Karpas-422 (cell line): Measurements from ENCODE around the gene ERVW-1. TPM values are rescaled to one million over a fixed set of nuclear protein-coding genes. Genes with fewer than 3 reads are reported as not detected.

Experiments
- DNase-seq: peaks from one replicate; pipeline ENCODE4 v3.0.0-alpha.2; 2015
- H2AFZ ChIP-seq: fragments of 200-600 bp; sonication (generic); 2 replicates; pipeline ENCODE4 v1.6.1; 2014; ENCODE audit warnings: antibody characterized with exemption, low read length, mixed read lengths
- H3K27ac ChIP-seq: fragments of 200-600 bp; sonication (generic); 2 replicates; pipeline ENCODE4 v1.5.1; 2014; ENCODE audit warnings: mild to moderate bottlenecking, low read length, moderate library complexity
- H3K27me3 ChIP-seq: fragments of 200-600 bp; sonication (generic); 2 replicates; pipeline ENCODE4 v1.6.1; 2014; ENCODE audit warnings: low read length, mixed read lengths
- H3K36me3 ChIP-seq: fragments of 200-600 bp; sonication (generic); 2 replicates; pipeline ENCODE4 v1.6.1; 2014; ENCODE audit warnings: low read length, mixed read lengths; ENCODE audit not compliant: insufficient read depth
- H3K4me1 ChIP-seq: fragments of 200-600 bp; sonication (generic); 2 replicates; pipeline ENCODE4 v1.6.1; 2014; ENCODE audit warnings: mild to moderate bottlenecking, low read length, mixed read lengths
- H3K4me2 ChIP-seq: fragments of 200-600 bp; sonication (generic); 2 replicates; pipeline ENCODE4 v1.6.1; 2014; ENCODE audit warnings: low read length, low read depth, mild to moderate bottlenecking; ENCODE audit not compliant: poor library complexity, severe bottlenecking
- H3K4me3 ChIP-seq: fragments of 200-600 bp; sonication (generic); 2 replicates; pipeline ENCODE4 v1.5.1; 2014; ENCODE audit warnings: mild to moderate bottlenecking, antibody characterized with exemption, low read length, mixed read lengths
- H3K79me2 ChIP-seq: fragments of 200-600 bp; sonication (generic); 2 replicates; pipeline ENCODE4 v1.6.1; 2014; ENCODE audit warnings: mild to moderate bottlenecking, low read length, mixed read lengths
- H3K9ac ChIP-seq: fragments of 200-600 bp; sonication (generic); 2 replicates; pipeline ENCODE4 v1.6.0; 2014; ENCODE audit warnings: low read length
- H3K9me2 ChIP-seq: fragments of 200-600 bp; sonication (generic), shearing (Covaris generic); replicated peaks from 2 replicates; pipeline ENCODE4 v1.6.0; 2014; ENCODE audit warnings: mild to moderate bottlenecking, low read length, moderate library complexity; ENCODE audit not compliant: insufficient read depth
- H3K9me3 ChIP-seq: fragments of 300-700, 200-600 bp; sonication (generic); 2 replicates; pipeline ENCODE4 v1.6.1; 2014; ENCODE audit warnings: low read length, mixed read lengths
- H4K20me1 ChIP-seq: fragments of 200-600 bp; sonication (generic); 2 replicates; pipeline ENCODE4 v1.6.1; 2014; ENCODE audit warnings: mild to moderate bottlenecking, antibody characterized with exemption, low read length, low read depth; ENCODE audit not compliant: insufficient read depth
- total RNA-seq: library from RNA; depleted of rRNA; stranded (reverse); fragments of >200 nt; shearing (Covaris generic); gene quantifications from 2 replicates; pipeline ENCODE4 v1.2.3, GENCODE V29; 2014; ENCODE audit warnings: low replicate concordance; rRNA removed

The ERVW-1 gene
- total RNA-seq, 1 experiment from 2014 or later: not detected

- Histone ChIP-seq H3K4me1 (peaks cover 6% of the 10 kb centered on the region; the same call in 1 of the 2 replicates), H4K20me1 (no peaks in the 10 kb centered on the region), H3K9ac (no peak overlapping the region), H3K4me2 (no peak overlapping the region), H2AFZ (no peak overlapping the region), H3K27ac (no peak overlapping the region), H3K9me2 (no peaks in the 10 kb centered on the region), H3K27me3 (no peaks in the 10 kb centered on the region), H3K36me3 (no peaks in the 10 kb centered on the region), H3K9me3 (no peaks in the 10 kb centered on the region), H3K4me3 (no peak overlapping the region), H3K79me2 (no peaks in the 10 kb centered on the region)
- no peak for DNase-seq
Observed at GRCh38 chr7:92432299-92432946, 45.3 kb downstream of the ERVW-1 start.

DNA sequence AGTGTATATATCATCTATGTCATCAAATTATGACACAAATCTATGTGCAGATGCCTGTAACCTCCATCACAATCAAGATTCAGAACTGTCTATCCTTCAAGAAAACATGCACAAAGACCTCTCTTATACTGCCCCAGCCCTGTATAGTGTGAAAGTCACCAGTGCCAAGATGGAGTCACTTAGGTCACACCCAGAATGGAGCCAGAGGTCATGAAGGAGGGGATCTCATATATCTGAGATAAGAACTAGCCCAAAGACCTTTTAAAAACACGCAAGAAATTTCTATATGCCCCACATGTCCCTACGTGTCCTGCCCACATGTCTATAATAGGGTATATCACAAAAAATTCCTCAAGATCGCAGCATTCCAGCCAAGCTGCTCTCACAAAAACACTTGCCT is 50.6 kb downstream of the ERVW-1 start:
- no peak overlapping the region for H2AFZ ChIP-seq
- no peaks in the 10 kb centered on the region for H3K79me2 ChIP-seq
- no peaks in the 10 kb centered on the region for H3K9me2 ChIP-seq
- H3K4me2 ChIP-seq: no peak overlapping the region
- H3K27ac ChIP-seq: no peak overlapping the region
- H3K9me3 ChIP-seq: no peaks in the 10 kb centered on the region
- H3K27me3 ChIP-seq: no peaks in the 10 kb centered on the region
- H3K36me3 ChIP-seq: no peaks in the 10 kb centered on the region
- H3K4me3 ChIP-seq: no peak overlapping the region
- no peaks in the 10 kb centered on the region for H4K20me1 ChIP-seq
- H3K4me1 ChIP-seq: peaks cover 24% of the 10 kb centered on the region
- H3K9ac ChIP-seq: no peak overlapping the region
- DNase-seq: no peak

DNA sequence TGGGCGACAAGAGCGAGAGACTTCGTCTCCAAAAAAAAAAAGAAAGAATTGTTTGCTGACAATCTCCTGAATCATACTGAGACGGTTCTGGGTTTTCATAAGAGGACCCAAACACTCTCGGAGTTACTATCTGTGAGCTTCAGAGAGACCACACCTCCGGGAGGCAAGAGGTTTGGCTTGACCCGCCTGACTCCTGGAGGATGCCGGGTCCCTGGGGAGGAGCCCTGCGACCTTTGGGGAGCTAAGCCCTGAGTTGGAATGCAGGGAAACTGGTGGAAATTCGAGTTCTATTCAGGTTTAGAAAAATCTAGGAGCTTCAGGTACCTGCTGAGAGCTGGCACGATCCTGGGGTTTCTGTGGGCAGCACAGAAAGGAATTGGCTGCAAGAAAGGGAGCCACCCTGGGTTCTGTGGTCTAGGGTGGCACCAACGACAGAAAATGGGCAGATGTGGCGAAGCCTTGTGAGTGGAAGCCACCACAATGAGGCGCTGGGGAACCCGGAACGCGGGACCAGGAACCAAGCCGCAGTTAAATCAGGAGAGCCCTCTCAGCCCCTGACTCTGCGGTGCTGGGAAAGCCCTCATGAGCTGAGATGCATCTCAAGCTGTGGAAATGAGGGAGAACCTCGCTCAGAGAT is 52.3 kb downstream of the ERVW-1 start:
- Histone ChIP-seq H3K4me2 (peak overlapping the region; percentile 69), H3K9me2 (no peaks in the 10 kb centered on the region), H3K9ac (peak overlapping the region; percentile 43), H3K27ac (no peak overlapping the region), H3K4me1 (peaks cover 24% of the 10 kb centered on the region), H3K36me3 (no peaks in the 10 kb centered on the region), H3K9me3 (no peaks in the 10 kb centered on the region), H4K20me1 (no peaks in the 10 kb centered on the region), H3K27me3 (no peaks in the 10 kb centered on the region), H3K4me3 (peak overlapping the region; percentile 62), H2AFZ (peak overlapping the region; percentile 44), H3K79me2 (no peaks in the 10 kb centered on the region)
- DNase-seq: peak; percentile 63

GRCh38 chr7:92423710-92424131 is 54.0 kb downstream of the ERVW-1 start:
- DNase-seq: no peak
- Histone ChIP-seq H3K4me2 (peak overlapping the region; percentile 69), H3K9ac (peak overlapping the region; percentile 43; the same call in 1 of the 2 replicates)

DNA sequence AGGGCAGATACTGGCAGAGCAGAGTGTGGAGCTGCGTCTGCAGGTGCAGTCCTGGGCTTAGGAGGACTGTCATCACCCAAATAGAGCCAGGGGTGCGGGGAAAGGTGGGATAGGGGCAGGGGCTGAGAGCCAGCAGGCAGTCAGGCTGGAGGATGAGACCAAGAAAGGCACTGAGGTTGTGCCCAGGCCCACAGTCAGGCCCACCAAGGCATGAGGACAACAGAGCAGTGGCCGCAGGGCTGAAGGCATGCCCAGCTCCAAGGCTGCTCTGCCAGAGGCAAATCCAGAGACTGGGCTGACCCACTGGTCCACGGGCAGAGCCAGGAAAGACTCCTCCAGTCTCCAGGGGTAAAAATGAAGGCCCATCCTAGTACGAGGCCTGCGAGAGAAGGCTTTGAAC is 54.8 kb downstream of the ERVW-1 start:
- Histone ChIP-seq H3K4me3 (no peak overlapping the region), H3K9me3 (no peaks in the 10 kb centered on the region), H3K9ac (no peak overlapping the region), H3K4me1 (peaks cover 18% of the 10 kb centered on the region), H2AFZ (no peak overlapping the region), H3K27ac (no peak overlapping the region), H3K27me3 (no peaks in the 10 kb centered on the region), H3K36me3 (no peaks in the 10 kb centered on the region), H3K9me2 (no peaks in the 10 kb centered on the region), H4K20me1 (no peaks in the 10 kb centered on the region), H3K4me2 (no peak overlapping the region), H3K79me2 (no peaks in the 10 kb centered on the region)
- no peak for DNase-seq

More at GRCh38 chr7:92423710-92424131, 54.0 kb downstream of the ERVW-1 start:
- peak overlapping the region; percentile 69 for H2AFZ ChIP-seq
- no peaks in the 10 kb centered on the region for H3K9me3 ChIP-seq
- H3K27ac ChIP-seq: no peak overlapping the region
- H3K9me2 ChIP-seq: no peaks in the 10 kb centered on the region
- H3K36me3 ChIP-seq: no peaks in the 10 kb centered on the region
- no peaks in the 10 kb centered on the region for H4K20me1 ChIP-seq
- H3K79me2 ChIP-seq: no peaks in the 10 kb centered on the region
- no peaks in the 10 kb centered on the region for H3K27me3 ChIP-seq
- H3K4me1 ChIP-seq: peaks cover 18% of the 10 kb centered on the region
- peak overlapping the region; percentile 62 for H3K4me3 ChIP-seq

DNA sequence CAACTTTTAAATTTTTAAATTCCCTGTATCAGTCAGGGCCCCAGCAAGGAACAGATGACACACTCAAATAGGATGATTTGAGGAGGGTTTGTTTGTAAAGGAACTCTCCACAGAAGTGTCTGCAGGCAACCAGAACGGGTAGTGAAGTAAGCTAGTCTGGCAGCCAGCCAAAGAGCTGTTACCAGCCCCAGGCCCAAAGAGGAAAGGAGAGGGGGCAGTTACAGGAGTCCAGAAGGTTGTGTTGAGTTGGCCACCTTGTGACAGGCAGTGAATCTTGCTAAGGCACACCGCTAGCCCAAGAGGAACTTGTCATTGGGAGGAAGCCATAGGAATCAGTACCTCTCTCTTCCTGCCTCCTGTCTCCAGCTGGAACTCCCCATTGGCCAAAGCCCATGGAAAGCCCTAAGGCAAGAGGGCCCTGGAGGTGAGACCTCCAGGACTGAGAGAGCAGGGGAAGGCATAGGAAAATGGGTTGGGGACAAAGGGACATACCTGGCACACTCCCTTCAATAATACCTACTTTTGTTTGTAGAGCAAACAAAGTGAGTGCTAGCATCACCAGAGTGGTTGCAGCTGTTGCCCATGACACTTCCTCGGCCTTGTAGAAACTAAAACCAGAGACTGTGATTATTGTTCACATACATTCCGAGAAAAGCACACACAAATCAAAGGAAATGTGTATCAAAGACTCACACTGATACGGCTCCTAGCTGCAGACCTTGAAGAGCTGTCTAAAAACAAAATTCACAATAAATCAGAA is 55.9 kb downstream of the ERVW-1 start:
- Histone ChIP-seq H3K27ac (no peak overlapping the region), H3K4me3 (no peak overlapping the region), H3K9me2 (no peaks in the 10 kb centered on the region), H3K36me3 (no peaks in the 10 kb centered on the region), H4K20me1 (no peaks in the 10 kb centered on the region), H3K4me2 (no peak overlapping the region), H2AFZ (no peak overlapping the region), H3K27me3 (no peaks in the 10 kb centered on the region), H3K79me2 (no peaks in the 10 kb centered on the region), H3K9ac (no peak overlapping the region), H3K4me1 (peaks cover 18% of the 10 kb centered on the region), H3K9me3 (no peaks in the 10 kb centered on the region)
- DNase-seq: no peak

Other genes starting within 250 kb of the ERVW-1 start
- gene KRIT1, start 232.0 kb downstream of the ERVW-1 start, total RNA-seq: 43.7 and 91.1 TPM in 2 replicates
- 26.3 and 52.7 TPM in 2 replicates for gene ANKIB1, start 232.0 kb downstream of the ERVW-1 start, total RNA-seq
- gene GATAD1, start 30.5 kb downstream of the ERVW-1 start, total RNA-seq: 36.3 and 36.6 TPM in 2 replicates
- 31.8 and 66.1 TPM in 2 replicates for gene PEX1, start 50.6 kb upstream of the ERVW-1 start, total RNA-seq
- gene RBM48, start 50.8 kb upstream of the ERVW-1 start, total RNA-seq: 8.5 and 12.1 TPM in 2 replicates
- 18.8 and 41.2 TPM in 2 replicates for gene FAM133B, start 112.4 kb upstream of the ERVW-1 start, total RNA-seq